H1 (cell line): ENCODE measurements around the gene MYRIP. TPM values are rescaled to one million over a fixed set of nuclear protein-coding genes. Genes with fewer than 3 reads are reported as not detected.

ENCODE experiments used
- BCL11A ChIP-seq, 2 experiments: IDR thresholded peaks; one replicate each; pipeline ENCODE4 v1.6.1; 2011; ENCODE audit warnings: low read depth in 2 of 2, low read length in 2 of 2, mild to moderate bottlenecking in 2 of 2
- GTF2F1 ChIP-seq: IDR thresholded peaks from 2 replicates; pipeline ENCODE4 v1.6.1; 2012; ENCODE audit warnings: low read depth, low read length, improper control_type of control experiment, borderline replicate concordance
- polyA plus RNA-seq, 7 experiments: library from polyadenylated mRNA; depleted of rRNA in 3 of 7; stranded (reverse) in 5 of 7; unstranded in 2 of 7; fragments of >200 nt in 5 of 7; fragments of 200-250 nt in 2 of 7; gene quantifications; 1 replicate in 5 of 7; 2 replicates in 1 of 7; 4 replicates in 1 of 7; pipeline versions ENCODE4 v1.2.1 to v1.2.3, GENCODE V29; 2011 to 2013; ENCODE audit warnings: missing spikeins in 2 of 7, mixed read lengths in 2 of 7
- total RNA-seq: library from RNA; stranded (reverse); fragmentation: NEBNext Ultra II Directional; extraction: Animal tissue kit (Norgen Biotek cat#: 25700); gene quantifications from 2 replicates; pipeline ENCODE4 v1.2.1, GENCODE V29; 2021

MYRIP gene
- total and polyA plus RNA-seq, 2 of the 8 experiments (the other 6 are each of a cell fraction or from before 2014, with no cell fraction given), result 0.54 to 4.3 TPM

- TF ChIP-seq BCL11A (IDR thresholded peaks at IDR 0.05; ENCODE audit: low read depth in 2 of 2, low read length in 2 of 2) (no peak), GTF2F1 (no peak)
- TF ChIP-seq, all 59 proteins: peak for 0
Observed at GRCh38 chr3:39811561-39811960, 2.2 kb downstream of the MYRIP start (continued).
